Naive thymus-derived CD4-positive, alpha-beta T cell (primary cell): ENCODE measurements around the gene SMIM28. TPM values are rescaled to one million over a fixed set of nuclear protein-coding genes. Genes with fewer than 3 reads are reported as not detected.
"Not testable (repeated sequence)": the region's sequence is repeated elsewhere in the genome, so short reads cannot be mapped to it uniquely, and the experiment has no call there.

Source experiments
- ATAC-seq: fragments of 150-1000 bp; cut with Tn5 transposase; 2 replicates; pipeline ENCODE4 v1.10.0; 2021; ENCODE audit warnings: mild to moderate bottlenecking, moderate library complexity
- CTCF ChIA-PET: fragments of 350-600 bp; sonication (Branson Sonifier 250); formaldehyde crosslinking; loops from one replicate; lab custom pipeline; 2021; ENCODE audit warnings: antibody characterized with exemption; lab: Charles Lee
- POLR2A ChIA-PET: fragments of 350-600 bp; sonication (Branson Sonifier 250); formaldehyde crosslinking; loops from one replicate; lab custom pipeline; 2021; ENCODE audit warnings: antibody characterized with exemption, inconsistent platforms; lab: Charles Lee
- DNase-seq, 9 donors: peaks; one replicate each; pipeline versions ENCODE4 v3.0.0 to v3.0.0-alpha.2; 2020 to 2022; ENCODE audit warnings: mixed read lengths in 1 of 9
- H3K27ac ChIP-seq: one replicate; pipeline ENCODE4 v1.7.0; 2013; ENCODE audit warnings: mild to moderate bottlenecking, low read depth, low read length, moderate library complexity
- H3K27me3 ChIP-seq, 2 donors: one replicate each; pipeline ENCODE4 v1.7.0; 2013; ENCODE audit warnings: low read length in 2 of 2, mild to moderate bottlenecking in 2 of 2, moderate library complexity in 2 of 2; ENCODE audit not compliant: control insufficient read depth in 2 of 2, insufficient read depth in 2 of 2
- H3K36me3 ChIP-seq, 3 experiments: 1 replicate in 2 of 3; 2 replicates in 1 of 3; pipeline ENCODE4 v1.7.0; 2013; ENCODE audit warnings: low read length in 3 of 3, mild to moderate bottlenecking in 3 of 3, moderate library complexity in 1 of 3; ENCODE audit not compliant: insufficient read depth in 3 of 3, control insufficient read depth in 2 of 3
- H3K4me1 ChIP-seq, 2 donors: one replicate each; pipeline ENCODE4 v1.7.0; 2013; ENCODE audit warnings: low read length in 2 of 2, mild to moderate bottlenecking in 2 of 2, moderate library complexity in 1 of 2; ENCODE audit not compliant: control insufficient read depth in 2 of 2, insufficient read depth in 2 of 2
- H3K4me3 ChIP-seq: 2 replicates; pipeline ENCODE4 v1.7.0; 2013; ENCODE audit warnings: mild to moderate bottlenecking, low read length
- H3K9me3 ChIP-seq, 3 experiments: 1 replicate in 2 of 3; 2 replicates in 1 of 3; pipeline ENCODE4 v1.7.0; 2013; ENCODE audit warnings: low read length in 3 of 3; ENCODE audit not compliant: control insufficient read depth in 2 of 3
- H3K27ac Mint-ChIP-seq, 9 donors: one replicate each; pipeline ENCODE4 v1.8.0; 2020 to 2022; ENCODE audit warnings: mixed read lengths in 9 of 9, mild to moderate bottlenecking in 8 of 9, moderate library complexity in 5 of 9, inconsistent platforms in 2 of 9
- H3K27me3 Mint-ChIP-seq, 5 donors: one replicate each; pipeline ENCODE4 v1.8.0; 2021 to 2022; ENCODE audit warnings: mixed read lengths in 5 of 5, mild to moderate bottlenecking in 1 of 5
- H3K36me3 Mint-ChIP-seq, 5 donors: one replicate each; pipeline ENCODE4 v1.8.0; 2020 to 2022; ENCODE audit warnings: mixed read lengths in 5 of 5, mild to moderate bottlenecking in 3 of 5, inconsistent platforms in 1 of 5
- H3K4me1 Mint-ChIP-seq, 7 donors: one replicate each; pipeline ENCODE4 v1.8.0; 2020 to 2022; ENCODE audit warnings: mixed read lengths in 7 of 7, mild to moderate bottlenecking in 3 of 7, inconsistent platforms in 1 of 7
- H3K4me3 Mint-ChIP-seq, 10 donors: one replicate each; pipeline ENCODE4 v1.8.0; 2020 to 2022; ENCODE audit warnings: mild to moderate bottlenecking in 10 of 10, mixed read lengths in 10 of 10, moderate library complexity in 6 of 10, inconsistent platforms in 2 of 10
- H3K9me3 Mint-ChIP-seq, 11 donors: one replicate each; pipeline ENCODE4 v1.8.0; 2020 to 2022; ENCODE audit warnings: mixed read lengths in 11 of 11, mild to moderate bottlenecking in 4 of 11, inconsistent platforms in 1 of 11, moderate library complexity in 1 of 11
- intact Hi-C, 2 donors: fragments of 100-400 bp; cut with micrococcal nuclease; formaldehyde crosslinking; loops; one replicate each; pipeline ENCODE4 v1.15.1; 2023
- polyA plus RNA-seq, 2 donors: library from polyadenylated mRNA; unstranded; fragments of 300-500 nt; fragmentation: Illumina TruSeq; gene quantifications; one replicate each; pipeline ENCODE4 v1.2.3, GENCODE V29; 2021
- total RNA-seq, 6 experiments: library from RNA in 5 of 6; stranded (reverse) in 5 of 6; gene quantifications; 1 replicate in 5 of 6; 2 replicates in 1 of 6; pipeline ENCODE4 v1.2.3 and lab custom pipeline; 2021 to 2026

Gene SMIM28
- total and polyA plus RNA-seq, 7 experiments from 2014 or later: not detected

DNA sequence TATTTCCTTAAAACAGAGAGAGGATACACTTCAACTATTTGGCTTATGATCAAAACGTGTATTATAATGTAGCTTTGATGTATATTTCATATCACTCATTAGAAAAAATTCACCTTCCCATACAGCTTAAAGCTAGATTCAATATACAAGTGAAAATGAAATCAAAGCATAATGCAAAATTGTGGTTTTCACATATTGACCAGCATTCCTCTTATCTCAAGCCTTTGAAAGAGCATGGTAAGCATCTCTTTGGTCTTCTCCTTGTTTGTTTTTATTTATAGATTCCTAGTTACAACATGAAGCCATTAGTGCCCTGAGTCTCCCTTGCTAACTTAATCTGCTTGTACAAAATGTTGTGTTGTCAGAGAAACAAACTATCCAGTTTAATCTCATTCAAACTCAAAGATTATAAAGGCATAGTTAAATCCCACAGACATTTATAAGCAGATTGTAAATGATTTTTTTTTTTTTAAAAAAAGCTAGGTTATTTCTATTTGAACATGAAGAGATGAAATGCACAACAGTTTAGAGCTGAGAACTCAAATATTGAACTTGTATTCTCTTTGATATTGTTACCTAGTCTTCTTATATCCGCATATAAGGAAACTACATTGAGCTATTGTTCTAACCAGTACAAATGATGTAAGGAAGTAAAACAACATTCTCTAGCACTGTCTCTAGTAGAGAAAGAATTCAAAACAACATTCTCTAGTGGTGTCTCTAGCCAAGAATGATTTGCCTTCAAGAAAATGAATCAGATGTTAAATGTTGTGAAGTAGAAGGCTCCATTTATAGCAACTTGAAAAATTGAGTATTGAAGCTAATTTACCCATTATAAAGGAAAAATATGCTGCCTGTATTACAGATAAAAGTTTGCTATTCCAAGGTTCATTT lies 31.2 kb upstream of the SMIM28 start:
- H3K36me3 Mint-ChIP-seq: no peaks in the 10 kb centered on the region
- intact Hi-C loops: no loop called here
- H3K36me3 ChIP-seq: no peaks in the 10 kb centered on the region
- no peak for DNase-seq
- H3K4me1 Mint-ChIP-seq: no peaks in the 10 kb centered on the region
- H3K4me1 ChIP-seq: no peaks in the 10 kb centered on the region
- peaks cover 0 to 3% of the 10 kb centered on the region in 2 donors for H3K27me3 ChIP-seq
- no peak overlapping the region for H3K27ac ChIP-seq
- H3K9me3 Mint-ChIP-seq: no peaks in the 10 kb centered on the region
- H3K4me3 ChIP-seq: no peak overlapping the region
- POLR2A ChIA-PET: no interaction called here
- ATAC-seq: no peak
- H3K27me3 Mint-ChIP-seq: peaks cover 6 to 35% (median 17%) of the 10 kb centered on the region in 5 donors
- H3K27ac Mint-ChIP-seq: no peak overlapping the region
- H3K9me3 ChIP-seq: no peaks in the 10 kb centered on the region
- no peak overlapping the region for H3K4me3 Mint-ChIP-seq
- CTCF ChIA-PET: interaction anchor here (0.6 kb wide), 1 partner anchor 82 kb away, joined by 4 read pairs; no protein-coding TSS in a partner anchor

DNA sequence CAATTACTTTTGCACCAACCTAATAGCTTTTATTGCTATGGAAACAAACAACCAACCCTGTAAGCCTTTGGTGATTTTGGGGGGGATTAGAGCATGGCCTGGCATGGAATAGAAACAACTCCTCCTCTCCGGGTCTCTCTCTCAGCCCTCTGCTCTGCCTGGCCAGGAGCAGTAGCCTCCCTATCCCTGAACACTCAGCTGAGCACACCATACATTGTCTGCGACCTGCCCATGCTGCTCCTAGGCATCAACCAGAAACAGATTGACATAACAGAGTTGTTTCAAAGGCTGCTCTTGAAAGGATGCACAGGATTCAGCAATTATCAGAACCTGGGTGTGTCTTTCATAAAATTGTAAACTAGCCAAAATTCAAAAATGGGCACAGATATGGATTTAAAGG lies 29.8 kb upstream of the SMIM28 start:
- peaks cover 0 to 3% of the 10 kb centered on the region in 2 donors for H3K27me3 ChIP-seq
- CTCF ChIA-PET: no interaction called here
- no peak overlapping the region for H3K27ac Mint-ChIP-seq
- H3K4me3 ChIP-seq: no peak overlapping the region
- H3K36me3 ChIP-seq: no peaks in the 10 kb centered on the region
- ATAC-seq: no peak
- no peaks in the 10 kb centered on the region for H3K9me3 ChIP-seq
- H3K27me3 Mint-ChIP-seq: peaks cover 9 to 31% (median 14%) of the 10 kb centered on the region in 5 donors
- no peaks in the 10 kb centered on the region for H3K4me1 ChIP-seq
- no peak overlapping the region for H3K27ac ChIP-seq
- no peaks in the 10 kb centered on the region for H3K4me1 Mint-ChIP-seq
- intact Hi-C loops: no loop called here
- H3K4me3 Mint-ChIP-seq: no peak overlapping the region
- H3K9me3 Mint-ChIP-seq: no peaks in the 10 kb centered on the region
- no peak for DNase-seq
- POLR2A ChIA-PET: no interaction called here
- H3K36me3 Mint-ChIP-seq: no peaks in the 10 kb centered on the region

DNA sequence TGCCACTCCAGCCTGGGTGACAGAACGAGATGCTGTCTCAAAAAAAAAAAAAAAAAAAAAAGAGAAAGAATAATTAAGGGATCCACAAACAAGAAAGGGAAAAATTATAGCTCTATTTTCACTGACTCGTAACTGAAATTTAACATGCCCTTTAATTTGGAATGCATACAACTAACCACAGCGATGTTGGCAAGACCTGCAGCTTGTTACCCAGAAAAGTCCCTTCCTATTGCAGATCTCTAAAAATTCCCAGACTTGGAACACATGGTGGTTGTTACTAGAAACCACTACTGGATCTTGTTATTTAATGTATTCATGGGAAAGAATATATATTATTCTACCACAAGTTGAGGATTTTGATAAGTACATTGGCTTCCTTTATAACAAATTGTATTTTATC lies 27.8 kb upstream of the SMIM28 start:
- no peak for ATAC-seq
- POLR2A ChIA-PET: no interaction called here
- no peak overlapping the region for H3K4me3 Mint-ChIP-seq

DNA sequence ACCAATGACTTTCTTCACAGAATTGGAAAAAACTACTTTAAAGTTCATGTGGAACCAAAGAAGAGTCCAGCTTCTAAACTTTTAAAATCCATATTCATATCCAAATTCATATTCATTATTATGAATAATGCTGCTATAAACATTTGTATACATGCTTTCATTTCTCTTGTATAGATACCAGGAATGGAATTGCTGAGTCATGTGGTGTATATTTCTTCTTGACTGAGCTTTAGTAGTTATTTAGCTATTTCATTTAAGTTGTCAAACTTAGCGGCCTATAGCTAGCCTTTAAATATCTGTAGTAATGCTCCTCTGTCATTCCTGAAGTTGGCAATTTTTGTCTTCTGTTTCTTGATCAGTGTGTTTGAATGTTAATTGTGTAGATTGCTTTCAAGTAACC lies 19.8 kb upstream of the SMIM28 start:
- H3K27me3 ChIP-seq: no peaks in the 10 kb centered on the region
- ChIA-PET CTCF (no interaction called here), POLR2A (no interaction called here)
- peaks cover 10 to 31% (median 17%) of the 10 kb centered on the region in 5 donors for H3K27me3 Mint-ChIP-seq
- H3K9me3 Mint-ChIP-seq: peaks cover 0 to 2% (median 0%) of the 10 kb centered on the region in 11 donors
- no peak overlapping the region for H3K27ac ChIP-seq
- H3K36me3 ChIP-seq: no peaks in the 10 kb centered on the region
- H3K36me3 Mint-ChIP-seq: peaks cover 0 to under 1% (median 0%) of the 10 kb centered on the region in 5 donors
- H3K9me3 ChIP-seq: no peaks in the 10 kb centered on the region
- no peak overlapping the region for H3K4me3 ChIP-seq
- intact Hi-C loops: no loop called here
- no peak for ATAC-seq
- H3K27ac Mint-ChIP-seq: no peak overlapping the region
- no peaks in the 10 kb centered on the region for H3K4me1 Mint-ChIP-seq
- H3K4me1 ChIP-seq: no peaks in the 10 kb centered on the region
- no peak for DNase-seq
- H3K4me3 Mint-ChIP-seq: no peak overlapping the region

More for the DNA sequence above, 27.8 kb upstream of the SMIM28 start:
- H3K27me3 Mint-ChIP-seq: peaks cover 12 to 28% (median 19%) of the 10 kb centered on the region in 5 donors
- H3K4me1 Mint-ChIP-seq: no peaks in the 10 kb centered on the region
- no peak overlapping the region for H3K27ac ChIP-seq
- H3K9me3 Mint-ChIP-seq: no peaks in the 10 kb centered on the region
- CTCF ChIA-PET: no interaction called here
- intact Hi-C loops: no loop called here
- H3K4me1 ChIP-seq: no peaks in the 10 kb centered on the region
- no peak overlapping the region for H3K27ac Mint-ChIP-seq
- H3K27me3 ChIP-seq: peaks cover 0 to 3% of the 10 kb centered on the region in 2 donors
- DNase-seq: no peak
- H3K36me3 ChIP-seq: no peaks in the 10 kb centered on the region
- H3K4me3 ChIP-seq: no peak overlapping the region
- H3K9me3 ChIP-seq: no peaks in the 10 kb centered on the region
- H3K36me3 Mint-ChIP-seq: no peaks in the 10 kb centered on the region

DNA sequence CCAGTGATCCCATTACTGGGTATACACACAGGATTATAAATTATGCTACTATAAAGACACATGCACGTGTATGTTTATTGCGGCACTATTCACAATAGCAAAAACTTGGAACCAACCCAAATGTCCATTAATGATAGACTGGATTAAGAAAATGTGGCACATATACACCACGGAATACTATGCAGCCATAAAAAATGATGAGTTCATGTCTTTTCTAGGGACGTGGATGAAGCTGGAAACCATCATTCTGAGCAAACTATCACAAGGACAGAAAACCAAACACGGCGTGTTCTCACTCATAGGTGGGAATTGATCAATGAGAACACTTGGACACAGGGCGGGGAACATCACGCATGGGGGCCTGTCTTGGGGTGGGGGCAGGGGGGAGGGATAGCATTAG lies 9.0 kb upstream of the SMIM28 start:
- H3K27ac ChIP-seq, H3K36me3 Mint-ChIP-seq, ATAC-seq, H3K4me3 ChIP-seq, H3K36me3 ChIP-seq, H3K9me3 Mint-ChIP-seq, H3K4me1 Mint-ChIP-seq, H3K27ac Mint-ChIP-seq, CTCF ChIA-PET, H3K4me3 Mint-ChIP-seq, H3K4me1 ChIP-seq, POLR2A ChIA-PET, H3K9me3 ChIP-seq, DNase-seq, H3K27me3 ChIP-seq: not testable (repeated sequence)
- peaks cover 8 to 40% (median 21%) of the 10 kb centered on the region in 5 donors for H3K27me3 Mint-ChIP-seq
- intact Hi-C loops: loop anchor here in 1 of 2 donors (5.0 kb wide), 1 partner anchor 906 kb away; no protein-coding TSS in a partner anchor

DNA sequence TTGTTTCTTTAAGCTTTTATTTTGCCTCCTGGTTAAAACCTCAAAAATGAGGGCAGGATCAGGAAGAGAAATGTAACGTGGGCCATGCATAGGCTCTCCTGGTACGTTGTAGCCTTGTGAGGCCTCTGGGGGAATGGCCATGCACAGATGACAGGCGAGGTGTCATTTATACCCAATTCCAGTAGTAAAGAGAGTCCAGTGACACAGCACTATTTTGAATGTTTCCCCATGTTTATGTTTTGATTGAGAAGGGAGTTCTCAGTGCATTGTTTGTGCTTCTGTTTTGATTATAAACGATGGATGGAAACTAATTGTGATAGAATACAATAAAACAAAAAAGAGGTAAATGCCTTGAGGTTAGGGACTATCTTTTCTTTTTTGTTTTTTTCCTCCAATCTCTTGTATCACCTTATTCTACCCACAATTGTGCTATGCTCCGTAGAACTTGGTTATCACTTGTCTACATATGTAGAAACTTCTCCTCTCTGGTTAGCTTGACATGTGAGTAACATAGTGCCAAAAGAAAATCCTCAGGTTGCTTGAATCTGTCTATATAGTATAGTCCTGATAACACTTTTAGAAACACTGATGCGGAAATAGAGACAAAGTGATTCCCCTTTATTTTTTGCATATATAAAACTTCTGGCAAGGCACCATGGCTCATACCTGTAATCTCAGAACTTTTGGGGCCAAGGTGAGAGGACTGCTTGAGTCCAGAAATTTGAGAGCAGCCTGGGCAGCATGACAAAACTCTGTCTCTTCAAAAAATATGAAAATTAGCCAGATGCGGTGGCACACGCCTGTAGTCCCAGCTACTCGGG lies 6.9 kb upstream of the SMIM28 start:
- Histone ChIP-seq H3K27ac (no peak overlapping the region), H3K27me3 (no peaks in the 10 kb centered on the region), H3K4me1 (no peaks in the 10 kb centered on the region), H3K4me3 (no peak overlapping the region), H3K9me3 (no peaks in the 10 kb centered on the region), H3K36me3 (no peaks in the 10 kb centered on the region)
- no peaks in the 10 kb centered on the region for H3K36me3 Mint-ChIP-seq
- ChIA-PET CTCF (no interaction called here), POLR2A (no interaction called here)
- no peak overlapping the region for H3K27ac Mint-ChIP-seq
- H3K4me3 Mint-ChIP-seq: no peak overlapping the region
- intact Hi-C loops: no loop called here
- no peaks in the 10 kb centered on the region for H3K4me1 Mint-ChIP-seq
- ATAC-seq (no peak), DNase-seq (no peak)
- peaks cover 0 to 7% (median 4%) of the 10 kb centered on the region in 11 donors for H3K9me3 Mint-ChIP-seq
- peaks cover 0 to 37% (median 16%) of the 10 kb centered on the region in 5 donors for H3K27me3 Mint-ChIP-seq
